Measurements from ENCODE around the gene A4GALT.
"Not testable (repeated sequence)": the region's sequence is repeated elsewhere in the genome, so short reads cannot be mapped to it uniquely, and the experiment has no call there.

A4GALT gene, protein sequence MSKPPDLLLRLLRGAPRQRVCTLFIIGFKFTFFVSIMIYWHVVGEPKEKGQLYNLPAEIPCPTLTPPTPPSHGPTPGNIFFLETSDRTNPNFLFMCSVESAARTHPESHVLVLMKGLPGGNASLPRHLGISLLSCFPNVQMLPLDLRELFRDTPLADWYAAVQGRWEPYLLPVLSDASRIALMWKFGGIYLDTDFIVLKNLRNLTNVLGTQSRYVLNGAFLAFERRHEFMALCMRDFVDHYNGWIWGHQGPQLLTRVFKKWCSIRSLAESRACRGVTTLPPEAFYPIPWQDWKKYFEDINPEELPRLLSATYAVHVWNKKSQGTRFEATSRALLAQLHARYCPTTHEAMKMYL

DNA sequence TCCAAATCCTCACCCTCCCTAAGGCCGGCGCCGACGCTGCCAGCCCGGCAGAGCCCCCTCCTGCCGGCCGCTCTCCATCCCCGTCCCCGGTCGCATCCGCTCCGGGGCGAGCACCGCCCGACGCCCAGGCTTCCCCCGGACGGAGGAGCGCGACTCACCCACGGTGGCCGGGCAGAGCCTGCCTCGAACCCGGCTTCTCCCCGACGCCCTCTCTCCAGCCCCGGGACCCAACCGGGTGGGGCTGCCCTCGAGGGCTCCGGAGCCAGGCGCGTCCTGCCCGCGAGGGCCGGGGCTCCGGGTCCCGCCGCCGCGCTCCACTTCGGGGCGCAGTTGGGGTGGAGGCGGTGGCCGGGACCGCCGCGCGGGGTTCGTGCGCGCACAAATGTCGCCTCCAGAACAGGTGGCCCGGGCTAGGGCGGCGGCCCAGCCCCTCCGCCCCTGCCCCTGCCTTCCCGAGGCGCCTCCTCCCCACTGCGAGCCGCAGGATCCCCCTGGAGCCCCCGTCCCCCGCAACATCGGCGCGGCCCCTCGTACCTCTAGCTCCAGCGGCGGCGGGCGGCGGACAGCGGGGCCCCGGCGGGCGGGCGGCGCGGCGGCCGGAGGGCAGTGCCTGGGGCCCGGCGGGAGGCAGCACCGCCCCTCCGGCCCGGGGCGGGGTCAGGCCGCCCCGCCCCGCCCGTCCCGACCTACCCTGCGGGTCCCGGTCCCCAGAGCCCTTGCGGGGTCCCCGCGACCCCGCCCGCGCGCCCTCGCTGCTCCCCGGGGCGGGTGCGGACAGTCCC lies at the start of gene A4GALT:
A4GALT (minus strand) TSS at position 608 of the 782 bp plus-strand sequence. CDS start 26,919 bp downstream, outside the sequence.
- DNase-seq = no peak

DNA sequence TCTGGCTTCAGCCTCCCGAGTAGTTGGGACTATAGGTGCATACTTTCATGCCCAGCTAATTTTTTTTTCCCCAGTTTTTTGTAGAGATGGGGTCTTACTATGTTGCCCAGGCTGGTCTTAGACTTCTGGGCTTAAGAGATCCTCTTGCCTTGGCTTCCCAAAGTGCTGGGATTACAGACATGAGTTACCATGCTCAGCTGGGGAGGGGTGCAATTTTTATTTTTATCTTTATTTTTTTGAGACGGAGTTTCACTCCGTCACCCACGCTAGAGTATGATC lies 49.7 kb upstream of the A4GALT start:
- DNase-seq = no peak

DNA sequence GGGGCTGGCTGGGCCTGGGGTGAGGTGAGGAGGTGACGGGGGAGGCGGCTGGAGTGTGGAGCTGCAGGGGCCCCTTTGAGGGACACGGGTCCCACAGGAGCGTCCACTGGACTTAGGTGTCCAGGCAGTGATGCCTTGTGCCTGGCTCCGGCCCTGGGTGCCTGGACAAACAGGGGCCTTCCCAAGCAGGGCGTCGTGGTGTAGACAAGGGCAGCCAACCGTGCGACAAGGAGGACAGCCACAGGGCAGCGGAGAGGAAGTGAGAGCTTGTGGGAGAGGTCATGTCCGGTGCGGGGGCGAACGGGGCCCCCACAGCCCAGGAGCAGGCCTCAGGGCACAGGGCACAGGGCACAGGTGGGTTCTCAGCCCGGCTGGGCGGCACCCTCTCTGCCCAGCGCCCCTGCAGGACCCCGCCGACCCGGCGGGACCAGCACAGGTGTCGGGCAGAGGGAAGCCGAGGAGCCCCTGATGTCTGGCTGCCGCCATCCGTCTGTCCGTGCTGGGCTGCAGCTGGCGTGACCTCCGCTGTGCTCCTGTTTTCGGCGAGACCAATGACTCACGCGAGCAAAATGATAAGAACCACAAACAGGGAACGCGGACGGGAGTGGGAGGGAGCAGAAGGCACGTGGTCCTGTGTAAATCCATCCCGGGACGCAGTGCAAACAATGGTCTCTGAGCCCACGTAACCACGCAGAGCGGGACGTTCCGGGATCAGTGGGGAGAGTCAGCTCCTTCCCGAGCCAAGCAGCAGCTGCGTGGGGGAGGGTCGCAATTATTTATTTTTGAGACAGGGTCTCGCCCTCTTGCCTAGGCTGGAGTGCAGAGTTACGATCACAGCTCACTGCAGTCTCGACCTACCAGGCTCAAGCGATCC lies 49.1 kb upstream of the A4GALT start:
- DNase-seq = no peak

DNA sequence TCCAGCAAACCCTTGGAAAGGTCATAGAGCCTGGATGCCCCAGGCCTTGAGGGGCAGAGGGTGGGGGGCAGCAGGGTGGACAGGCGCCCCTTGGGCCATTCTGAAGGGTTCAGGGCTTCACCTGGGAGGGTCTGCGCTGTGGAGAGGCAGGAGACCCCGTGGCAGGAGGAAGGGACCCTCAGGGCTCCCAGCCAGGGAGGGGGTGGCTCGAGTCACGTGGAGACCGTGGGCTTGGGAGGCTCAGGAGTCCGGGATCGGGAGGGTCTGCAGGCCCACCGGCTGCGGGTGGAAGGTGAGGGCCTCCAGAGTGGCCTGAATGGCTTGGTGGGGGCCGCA lies 48.5 kb upstream of the A4GALT start:
- no peak for DNase-seq

DNA sequence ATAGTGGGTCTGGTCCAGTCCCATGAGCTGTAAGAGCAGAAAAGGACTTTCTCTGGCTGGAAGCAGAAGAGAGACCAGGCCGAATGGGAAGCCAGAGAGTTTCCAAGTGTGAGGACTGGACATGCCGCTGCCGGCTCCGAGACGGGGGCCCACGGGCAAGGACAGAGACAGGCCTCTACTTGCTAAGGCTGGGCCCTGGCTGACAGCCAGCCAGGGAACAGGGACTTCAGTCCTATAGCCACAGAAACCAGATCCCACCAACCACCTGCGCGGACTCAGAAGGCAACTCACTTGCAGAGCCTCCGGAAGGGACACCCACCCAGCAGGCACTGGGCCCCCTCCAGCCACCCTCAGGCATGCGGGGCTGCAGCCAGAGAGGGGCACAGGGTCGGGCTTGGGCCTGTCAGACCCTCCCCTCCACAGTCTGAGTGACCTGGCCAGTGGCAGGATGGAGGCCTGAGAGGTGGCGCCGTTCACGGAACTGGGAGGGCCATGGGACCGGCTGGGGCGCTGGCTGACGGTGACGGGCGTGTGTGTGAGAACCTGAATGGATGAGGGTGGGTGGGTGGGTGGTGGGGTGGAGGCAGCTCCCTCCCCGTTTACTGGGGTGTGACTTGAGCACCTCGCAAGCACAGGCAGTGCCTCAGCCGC lies 47.8 kb upstream of the A4GALT start:
- no peak for DNase-seq

DNA sequence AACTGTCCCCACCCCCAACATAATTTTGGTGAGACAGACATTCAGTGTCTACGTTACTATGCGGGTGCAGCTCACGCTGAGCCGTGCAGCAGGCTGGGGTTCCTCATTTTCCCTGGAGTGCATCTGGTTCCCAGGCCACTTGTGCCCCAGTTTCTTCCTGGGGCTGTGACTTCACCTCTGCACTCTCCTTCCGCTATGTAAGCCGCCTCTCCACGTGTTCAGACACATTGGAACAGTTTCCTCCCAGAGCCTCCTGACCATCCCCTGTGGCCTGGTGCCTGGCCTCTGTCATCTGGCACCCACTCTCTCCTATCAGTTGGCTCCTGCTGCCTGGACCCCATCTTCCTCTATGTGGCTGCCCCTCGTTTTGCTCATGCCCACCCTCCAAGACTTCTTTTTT lies 46.2 kb upstream of the A4GALT start:
- DNase-seq = no peak

DNA sequence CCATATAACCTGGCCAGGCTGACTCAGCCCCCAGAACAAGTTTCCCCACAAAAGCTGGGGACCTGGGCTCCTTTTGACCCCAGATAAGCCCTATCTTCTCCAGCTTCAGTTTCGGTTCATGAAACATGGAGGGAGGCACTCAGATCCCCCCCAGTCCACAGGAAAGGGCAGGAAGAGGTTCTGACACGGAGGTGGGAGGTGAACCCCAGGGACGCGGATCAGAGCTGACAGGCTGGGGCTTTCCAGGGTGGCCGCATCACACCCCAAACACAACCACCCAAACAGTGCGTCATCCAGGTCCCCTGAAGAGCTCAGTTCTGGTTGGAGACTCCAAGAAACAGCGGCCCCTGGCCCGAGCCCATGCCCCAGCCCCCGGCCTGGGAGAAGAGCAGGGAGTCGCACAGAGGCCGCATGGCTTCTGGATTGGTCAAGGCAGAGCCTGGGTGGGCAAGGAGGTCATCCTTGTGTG lies 44.3 kb upstream of the A4GALT start:
- DNase-seq = no peak

DNA sequence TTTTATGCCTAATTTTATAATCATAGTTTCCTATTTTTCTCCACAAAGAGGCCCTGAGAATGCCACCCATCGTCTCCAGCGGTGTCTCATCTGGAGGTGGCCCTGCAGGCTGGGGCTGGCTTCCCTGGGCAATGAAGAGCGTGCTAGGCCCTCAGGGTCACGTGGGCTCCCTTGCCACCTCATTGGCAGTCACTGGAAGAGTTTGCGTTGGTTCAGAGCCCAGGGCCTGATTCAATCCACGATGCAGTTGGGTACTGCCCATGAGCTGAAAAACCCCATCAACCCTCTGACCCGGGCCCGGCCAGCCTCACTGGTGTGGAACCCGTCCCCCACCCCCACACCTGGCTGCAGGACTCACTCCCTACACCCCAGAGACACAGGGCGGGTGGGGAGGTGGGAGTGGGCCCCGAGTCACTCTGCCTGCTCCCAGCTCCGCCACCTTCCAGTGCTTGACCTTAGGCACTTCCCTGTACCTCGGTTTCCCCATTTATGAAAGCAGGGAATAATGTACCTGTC lies 43.4 kb upstream of the A4GALT start:
- DNase-seq = no peak

DNA sequence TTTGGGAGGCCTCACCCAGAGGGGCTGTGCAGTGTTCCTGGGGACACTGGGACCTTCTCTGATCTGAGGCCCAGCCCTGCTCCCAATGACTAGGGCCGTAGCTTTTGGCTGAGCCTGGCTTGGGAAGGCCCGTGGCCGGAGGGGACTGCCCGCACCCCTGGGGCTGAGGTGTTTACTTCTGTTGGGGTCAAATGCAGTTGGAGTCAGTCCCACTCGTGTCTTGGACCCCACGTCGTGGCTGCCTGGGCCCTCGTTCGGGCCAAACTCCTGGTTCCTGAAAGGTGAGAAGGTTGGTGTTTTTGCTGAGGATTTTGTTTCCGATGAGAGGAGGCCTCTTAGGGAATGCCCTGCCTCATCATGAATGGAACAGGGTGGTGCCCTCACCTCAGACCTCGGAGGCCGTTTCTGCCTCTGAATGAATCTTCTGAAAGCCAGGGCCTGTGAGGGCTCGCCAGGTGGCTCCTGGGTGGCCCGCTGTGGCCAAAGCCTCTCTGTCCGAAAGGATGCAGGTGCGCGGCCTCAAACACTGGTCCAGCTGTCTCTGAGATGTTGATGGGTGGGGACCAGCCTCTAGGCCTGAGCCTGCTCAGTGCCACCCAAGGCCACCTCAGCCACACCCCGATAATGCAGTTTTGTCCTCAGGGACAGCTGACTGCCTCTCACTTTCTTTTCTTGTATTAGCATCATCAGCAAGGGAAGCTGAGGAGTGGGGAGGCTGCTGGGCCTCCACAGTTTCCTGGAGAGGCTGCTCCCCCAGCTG lies 40.3 kb upstream of the A4GALT start:
- no peak for DNase-seq

DNA sequence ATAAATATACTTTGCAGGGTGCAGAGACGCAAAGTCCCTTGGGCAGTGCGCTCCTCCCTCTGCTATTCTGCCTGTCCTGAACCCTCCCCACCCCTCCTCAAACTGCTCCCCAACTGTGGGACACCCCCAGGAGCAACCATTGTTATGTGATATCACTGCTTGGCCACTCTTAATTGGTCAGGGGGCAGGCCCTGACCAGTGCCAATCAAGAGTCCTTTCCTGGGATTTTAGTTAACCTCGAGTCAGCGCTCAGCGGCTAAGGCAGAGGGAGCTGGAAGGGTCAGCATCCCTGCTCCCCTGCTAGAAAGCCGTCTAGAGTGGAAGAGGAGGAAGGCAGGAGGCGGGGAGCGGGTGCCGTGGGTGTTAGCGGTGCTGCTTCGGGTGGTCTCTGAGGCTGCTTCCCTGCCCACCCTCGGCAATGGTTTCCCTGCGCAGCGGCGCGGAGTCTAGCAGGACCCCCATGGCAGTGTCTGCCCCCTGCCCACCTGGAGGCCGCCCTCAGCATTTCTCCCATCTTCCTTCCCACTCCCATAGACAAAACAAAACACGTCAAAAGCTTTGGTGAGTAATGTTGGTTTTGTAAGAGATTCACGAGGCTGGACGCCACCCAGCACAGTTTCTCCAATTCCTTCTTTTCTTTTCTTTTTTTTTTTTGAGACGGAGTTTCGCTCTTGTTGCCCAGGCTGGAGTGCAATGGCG lies 38.4 kb upstream of the A4GALT start:
- DNase-seq = no peak

DNA sequence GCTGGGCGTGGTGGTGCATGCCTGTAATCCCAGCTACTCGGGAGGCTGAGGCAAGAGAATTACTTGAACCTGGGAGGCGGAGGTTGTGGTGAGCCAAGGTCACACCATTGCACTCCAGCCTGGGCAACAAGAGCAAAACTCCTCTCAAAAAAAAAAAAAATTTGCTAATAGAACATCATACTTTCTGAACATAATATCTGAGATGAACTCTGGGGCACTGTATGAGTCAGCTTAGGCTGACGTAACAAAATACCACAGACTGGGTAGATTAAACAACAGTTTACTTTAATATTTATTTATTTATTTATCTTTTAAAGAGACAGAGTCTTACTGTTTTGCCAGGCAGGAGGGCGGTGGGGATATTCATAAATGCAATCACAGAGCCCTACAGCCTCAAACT lies 34.9 kb upstream of the A4GALT start:
- DNase-seq = not testable (repeated sequence)

DNA sequence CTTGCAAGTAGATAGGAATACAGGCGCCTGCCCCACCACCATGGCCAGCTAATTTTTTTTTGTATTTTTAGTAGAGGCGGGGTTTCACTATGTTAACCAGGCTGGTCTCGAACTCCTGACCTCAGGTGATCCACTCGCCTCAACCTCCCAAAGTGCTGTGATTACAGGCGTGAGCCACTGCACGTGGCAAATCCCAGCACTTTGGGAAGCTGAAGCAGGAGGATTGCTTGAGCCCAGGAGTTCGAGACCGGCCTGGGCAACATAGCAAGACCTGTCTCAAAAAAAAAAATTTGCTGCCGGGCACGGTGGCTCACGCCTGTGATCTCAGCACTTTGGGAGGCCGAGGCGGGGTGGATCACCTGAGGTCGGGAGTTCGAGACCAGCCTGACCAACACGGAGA lies 34.5 kb upstream of the A4GALT start:
- DNase-seq = not testable (repeated sequence)

DNA sequence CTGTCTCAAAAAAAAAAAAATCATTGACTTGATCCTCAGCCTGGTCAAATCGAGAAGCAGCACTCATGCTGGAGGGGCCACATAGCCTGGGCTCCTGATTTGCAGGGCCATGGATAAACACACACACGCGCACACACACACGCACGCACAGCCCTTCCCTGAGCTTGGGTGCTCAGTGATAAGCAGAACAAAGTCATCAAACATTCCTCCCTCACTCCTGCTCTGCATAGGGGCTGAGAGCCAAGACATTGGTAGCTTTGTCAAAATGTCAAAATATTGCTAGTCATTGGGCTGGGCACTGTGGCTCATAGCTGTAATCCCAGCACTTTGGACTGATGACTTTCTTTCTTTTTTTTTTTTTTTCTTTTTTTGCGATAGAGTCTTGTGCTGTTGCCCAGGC lies 34.0 kb upstream of the A4GALT start:
- DNase-seq = no peak

DNA sequence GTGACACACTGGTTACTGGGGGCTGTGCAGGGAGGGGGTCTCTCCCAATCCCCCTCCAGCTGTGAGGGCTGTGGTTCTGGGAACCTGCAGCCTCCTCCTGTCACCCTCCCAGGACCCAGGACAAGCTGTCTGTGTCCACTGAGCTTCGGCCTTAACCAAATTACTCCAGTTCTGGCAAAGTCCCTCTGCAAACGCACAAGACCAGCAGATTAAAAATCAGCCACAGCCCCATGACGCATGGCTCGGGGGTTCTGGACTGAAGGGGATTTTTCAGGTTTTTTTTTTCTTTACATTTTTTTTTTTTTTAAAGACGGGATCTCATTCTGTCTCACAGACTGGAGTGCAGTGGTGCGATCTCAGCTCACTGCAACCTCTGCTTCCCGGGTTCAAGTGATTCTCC lies 32.2 kb upstream of the A4GALT start:
- DNase-seq = no peak

DNA sequence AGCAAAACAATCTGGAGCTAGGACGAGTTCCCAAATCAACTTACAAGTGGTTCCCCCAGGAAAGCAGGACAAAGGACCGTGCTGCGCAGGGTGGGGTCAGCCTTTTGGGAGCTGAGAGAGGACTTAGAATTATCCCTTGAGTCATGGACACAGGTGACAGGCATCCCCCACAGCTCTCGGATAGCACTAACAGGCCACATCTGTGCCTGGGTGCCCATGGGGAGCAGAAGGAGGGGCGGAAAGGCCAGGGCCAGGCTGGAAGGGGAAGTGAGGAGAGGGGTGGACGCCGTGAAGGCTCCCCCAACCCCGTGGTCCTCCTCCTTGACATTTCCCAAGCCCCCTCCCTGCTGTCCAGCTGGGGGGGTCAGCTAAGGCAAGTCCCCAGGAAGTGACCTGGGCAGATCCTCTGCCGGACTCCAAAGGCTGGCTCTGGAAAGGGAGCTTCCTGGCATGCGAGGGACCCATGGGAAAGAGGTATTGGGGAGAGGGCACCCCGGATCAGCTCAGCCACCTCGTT lies 31.6 kb upstream of the A4GALT start:
- no peak for DNase-seq

DNA sequence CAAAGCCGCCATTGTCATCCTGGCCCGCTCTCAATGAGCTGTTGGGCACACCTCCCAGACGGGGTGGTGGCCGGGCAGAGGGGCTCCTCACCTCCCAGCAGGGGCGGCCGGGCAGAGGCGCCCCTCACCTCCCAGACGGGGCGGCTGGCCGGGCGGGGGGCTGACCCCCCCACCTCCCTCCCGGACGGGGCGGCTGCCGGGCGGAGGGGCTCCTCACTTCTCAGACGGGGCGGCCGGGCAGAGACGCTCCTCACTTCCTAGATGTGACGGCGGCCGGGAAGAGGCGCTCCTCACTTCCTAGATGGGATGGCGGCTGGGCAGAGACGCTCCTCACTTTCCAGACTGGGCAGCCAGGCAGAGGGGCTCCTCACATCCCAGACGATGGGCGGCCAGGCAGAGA lies 29.8 kb upstream of the A4GALT start:
- not testable (repeated sequence) for DNase-seq

DNA sequence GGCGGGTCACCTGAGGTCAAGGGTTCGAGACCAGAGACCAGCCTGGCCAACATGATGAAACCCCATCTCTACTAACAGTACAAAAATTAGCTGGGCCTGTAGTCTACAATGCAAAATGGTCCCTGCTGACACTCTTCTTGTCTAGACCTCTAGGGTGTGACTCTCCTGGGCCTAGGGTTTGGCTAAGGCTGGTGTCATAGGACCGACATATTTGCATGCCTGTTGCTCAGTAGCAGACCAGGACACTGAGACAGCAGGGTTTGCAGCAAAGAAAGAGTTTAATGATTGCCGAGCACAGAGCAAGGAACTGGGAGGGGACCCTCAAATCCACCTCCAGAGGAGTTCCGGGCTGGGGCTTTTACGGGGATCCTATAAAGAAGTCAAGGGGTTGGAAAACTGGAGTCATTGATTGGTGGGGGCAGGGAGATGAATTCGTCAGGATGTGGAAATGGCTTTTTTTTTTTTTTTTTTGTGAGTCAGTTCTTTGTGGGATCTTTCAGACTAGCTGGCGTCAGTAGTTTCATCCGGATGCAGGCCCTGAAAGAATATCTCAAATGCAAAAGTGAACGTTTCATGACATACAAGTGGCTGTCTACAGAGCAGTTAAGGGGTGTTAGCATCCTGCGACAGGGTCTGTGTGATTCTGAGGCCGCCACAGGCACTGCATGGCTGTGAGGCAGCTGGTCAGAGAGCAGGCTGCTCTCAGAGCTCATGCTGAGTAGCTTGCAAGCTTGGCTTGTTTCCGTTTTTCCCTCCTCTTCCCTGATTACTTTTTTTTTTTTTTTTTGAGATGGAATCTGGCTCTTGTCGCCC lies 27.2 kb upstream of the A4GALT start:
- no peak for DNase-seq

DNA sequence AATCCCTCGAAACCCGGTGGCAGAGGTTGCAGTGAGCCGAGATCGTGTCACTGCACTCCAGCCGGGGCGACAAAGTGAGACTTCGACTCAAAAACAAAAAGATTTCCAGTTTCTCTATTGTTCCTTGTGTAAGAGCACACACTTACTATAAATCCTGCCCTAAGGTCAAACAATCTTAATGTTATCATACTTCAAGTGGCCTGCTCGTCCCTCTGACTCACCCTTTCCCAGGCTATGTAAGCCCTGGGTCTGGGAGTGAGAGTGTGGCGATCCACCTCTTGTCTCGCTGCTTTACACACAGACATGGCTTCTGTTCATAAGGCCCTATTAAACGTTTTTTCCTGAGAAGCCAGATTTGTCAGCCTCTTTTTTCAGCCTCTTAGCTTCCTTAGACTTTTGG lies 24.4 kb upstream of the A4GALT start:
- DNase-seq = no peak

DNA sequence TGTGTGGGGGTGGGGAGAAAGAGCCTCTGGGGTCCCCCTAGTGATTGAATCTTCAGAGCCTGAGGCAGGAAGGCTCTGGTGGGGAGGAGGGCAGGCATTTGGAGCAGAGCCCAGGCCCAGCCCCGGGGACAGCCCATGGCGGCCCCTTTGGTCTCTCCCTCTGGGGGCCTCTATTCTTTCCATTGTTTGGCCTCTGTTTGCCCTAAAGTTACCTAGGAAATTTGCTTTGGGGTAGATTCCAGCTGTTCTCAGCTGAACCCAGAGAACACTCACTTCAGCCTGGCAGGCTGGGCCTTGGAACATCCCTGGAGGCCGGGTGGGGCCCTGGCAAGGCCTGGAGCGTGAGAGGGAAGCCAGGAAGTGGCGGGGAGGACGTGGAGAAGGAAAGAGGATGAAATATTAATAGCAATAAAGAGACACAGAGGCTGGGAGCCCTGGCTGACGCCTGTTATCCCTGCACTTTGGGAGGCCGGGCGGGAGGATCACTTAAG lies 22.9 kb upstream of the A4GALT start:
- no peak for DNase-seq

DNA sequence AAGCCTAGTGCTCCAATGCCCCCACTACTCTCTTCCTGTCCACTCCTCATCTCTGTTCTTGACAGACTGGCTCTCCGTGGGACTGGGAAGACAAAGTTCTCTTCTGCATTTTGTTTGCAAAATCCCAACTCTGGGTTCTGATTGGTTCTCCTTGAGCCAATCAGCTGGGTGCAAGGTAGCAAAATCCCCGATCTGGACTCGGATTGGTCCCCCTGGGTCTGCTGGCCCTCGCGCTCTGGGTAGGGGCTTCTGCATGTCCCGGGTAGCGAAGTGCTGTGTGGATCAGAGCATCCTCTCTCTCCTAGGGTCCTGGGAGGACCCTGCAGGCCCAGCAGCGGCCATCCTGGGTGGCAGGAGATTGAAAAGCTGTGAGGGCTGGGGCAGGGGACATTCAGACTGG lies 22.3 kb upstream of the A4GALT start:
- no peak for DNase-seq

All from stimulated activated naive CD4-positive, alpha-beta T cell (primary cell).